Measurements from ENCODE around the gene UPK2. TPM values are rescaled to one million over a fixed set of nuclear protein-coding genes. Genes with fewer than 3 reads are reported as not detected.

UPK2 gene
- 10 to 100 TPM in 2 of 4 donors, 1 to 10 TPM in 1, under 1 TPM in 1; 0.74 to 47.4 (median 26.7) TPM for polyA plus RNA-seq (ENCODE audit: insufficient read length in 4 of 4)

- DNase-seq (ENCODE audit: low read depth in 4 of 4, low spot score in 3 of 4), result peak; percentile 50 to 71 (median 62)
These were observed at the start of gene UPK2 for GRCh38 chr11:118956094-118956846. Gene UPK2 (plus strand): TSS chr11:118956298. CDS start chr11:118956351, 53 bp downstream.

- no peak for DNase-seq (ENCODE audit: low read depth in 4 of 4, low spot score in 3 of 4)
These were observed 48.8 kb upstream of the UPK2 start for GRCh38 chr11:118907051-118908042.

GRCh38 chr11:118908264-118908663 lies 47.8 kb upstream of the UPK2 start:
- DNase-seq (ENCODE audit: low read depth in 4 of 4, low spot score in 3 of 4), result no peak

- DNase-seq (ENCODE audit: low read depth in 4 of 4, low spot score in 3 of 4), result peak in 3 of 4 donors; percentile 89 to 91 (median 90)
These were observed 47.0 kb upstream of the UPK2 start for GRCh38 chr11:118908901-118909618.

- no peak for DNase-seq (ENCODE audit: low read depth in 4 of 4, low spot score in 3 of 4)
These were observed 46.3 kb upstream of the UPK2 start for GRCh38 chr11:118909619-118910308.

GRCh38 chr11:118910309-118911112 lies 45.6 kb upstream of the UPK2 start:
- DNase-seq (ENCODE audit: low read depth in 4 of 4, low spot score in 3 of 4), result no peak

GRCh38 chr11:118911113-118911879 lies 44.8 kb upstream of the UPK2 start:
- DNase-seq (ENCODE audit: low read depth in 4 of 4, low spot score in 3 of 4), result no peak

- DNase-seq (ENCODE audit: low read depth in 4 of 4, low spot score in 3 of 4), result no peak
These were observed 44.0 kb upstream of the UPK2 start for GRCh38 chr11:118911880-118912741.

GRCh38 chr11:118912742-118913410 lies 43.2 kb upstream of the UPK2 start:
- DNase-seq (ENCODE audit: low read depth in 4 of 4, low spot score in 3 of 4), result no peak

GRCh38 chr11:118913411-118914125 lies 42.5 kb upstream of the UPK2 start:
- DNase-seq (ENCODE audit: low read depth in 4 of 4, low spot score in 3 of 4), result no peak

- DNase-seq (ENCODE audit: low read depth in 4 of 4, low spot score in 3 of 4), result no peak
These were observed 41.8 kb upstream of the UPK2 start for GRCh38 chr11:118914178-118914918.

GRCh38 chr11:118914987-118915386 lies 41.1 kb upstream of the UPK2 start:
- no peak for DNase-seq (ENCODE audit: low read depth in 4 of 4, low spot score in 3 of 4)

- DNase-seq (ENCODE audit: low read depth in 4 of 4, low spot score in 3 of 4), result no peak
These were observed 40.7 kb upstream of the UPK2 start for GRCh38 chr11:118915396-118915795.

GRCh38 chr11:118915941-118916841 lies 39.9 kb upstream of the UPK2 start:
- DNase-seq (ENCODE audit: low read depth in 4 of 4, low spot score in 3 of 4), result no peak
